CD4-positive, alpha-beta T cell treated with Interferon alpha-2 for 1 hour (primary cell): ENCODE data around the gene PAM.
"Not testable (repeated sequence)": the region's sequence is repeated elsewhere in the genome, so short reads cannot be mapped to it uniquely, and the experiment has no call there.

Source experiments
- DNase-seq, 2 donors: peaks; one replicate each; pipeline ENCODE4 v3.0.0-alpha.2; 2020 to 2022

PAM gene

GRCh38 chr5:103010168-103010567, 255.1 kb downstream of the PAM start:
- no peak for DNase-seq

GRCh38 chr5:103013933-103014552, 258.9 kb downstream of the PAM start:
- DNase-seq, result no peak

- DNase-seq, result no peak
These were observed 259.9 kb downstream of the PAM start for GRCh38 chr5:103014983-103015382.

- DNase-seq, result no peak
These were observed 261.1 kb downstream of the PAM start for GRCh38 chr5:103016167-103016566.

- no peak for DNase-seq
These were observed 264.7 kb downstream of the PAM start for GRCh38 chr5:103019804-103020203.

- no peak for DNase-seq
These were observed 266.2 kb downstream of the PAM start for GRCh38 chr5:103021314-103021713.

GRCh38 chr5:103027267-103027666, 272.2 kb downstream of the PAM start:
- DNase-seq, result no peak

GRCh38 chr5:103031607-103032006, 276.5 kb downstream of the PAM start:
- no peak for DNase-seq

GRCh38 chr5:103033696-103034095, 278.6 kb downstream of the PAM start:
- DNase-seq, result no peak

GRCh38 chr5:103034662-103035392, 279.7 kb downstream of the PAM start:
- no peak for DNase-seq

GRCh38 chr5:103035701-103036100, 280.6 kb downstream of the PAM start:
- DNase-seq, result no peak

- DNase-seq, result no peak
These were observed 281.5 kb downstream of the PAM start for GRCh38 chr5:103036601-103037000.

- no peak for DNase-seq
These were observed 282.8 kb downstream of the PAM start for GRCh38 chr5:103037673-103038455.

- peak in 1 of 2 donors; percentile 41 for DNase-seq
These were observed 286.1 kb downstream of the PAM start for GRCh38 chr5:103041071-103041676.

GRCh38 chr5:103046706-103047105, 291.6 kb downstream of the PAM start:
- not testable (repeated sequence) for DNase-seq

GRCh38 chr5:103057208-103058130, 302.4 kb downstream of the PAM start:
- DNase-seq, result no peak

GRCh38 chr5:103059525-103059924, 304.4 kb downstream of the PAM start:
- no peak for DNase-seq

GRCh38 chr5:103060424-103060954, 305.4 kb downstream of the PAM start:
- no peak for DNase-seq

- DNase-seq, result no peak
These were observed 311.2 kb downstream of the PAM start for GRCh38 chr5:103066326-103066725.

GRCh38 chr5:103073500-103073899, 318.4 kb downstream of the PAM start:
- DNase-seq, result not testable (repeated sequence)

GRCh38 chr5:103075442-103075841, 320.3 kb downstream of the PAM start:
- DNase-seq, result no peak
